Measurements from ENCODE around the gene CTNNA2.
"Not testable (repeated sequence)": the region's sequence is repeated elsewhere in the genome, so short reads cannot be mapped to it uniquely, and the experiment has no call there.

CTNNA2 gene

DNA sequence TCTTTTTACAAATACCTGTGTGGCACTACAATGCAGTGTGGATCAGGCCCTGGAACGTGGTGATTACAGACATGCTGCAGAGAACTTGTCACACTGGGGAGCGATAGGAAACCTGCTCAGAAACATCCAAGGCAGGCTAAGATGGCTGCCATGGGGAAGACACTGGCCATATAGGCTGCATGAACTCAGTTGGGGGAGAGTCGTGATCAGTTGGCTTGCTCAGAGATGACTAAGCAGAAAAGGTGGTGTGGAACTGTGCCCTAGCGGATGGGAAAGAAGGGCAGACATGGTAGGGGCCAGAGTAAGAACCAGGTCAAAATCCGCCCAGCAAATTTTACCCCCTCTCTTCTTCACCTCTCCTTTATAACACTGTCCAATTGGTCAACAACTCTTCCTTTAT is 483.9 kb downstream of the CTNNA2 start:
- DNase-seq = no peak

DNA sequence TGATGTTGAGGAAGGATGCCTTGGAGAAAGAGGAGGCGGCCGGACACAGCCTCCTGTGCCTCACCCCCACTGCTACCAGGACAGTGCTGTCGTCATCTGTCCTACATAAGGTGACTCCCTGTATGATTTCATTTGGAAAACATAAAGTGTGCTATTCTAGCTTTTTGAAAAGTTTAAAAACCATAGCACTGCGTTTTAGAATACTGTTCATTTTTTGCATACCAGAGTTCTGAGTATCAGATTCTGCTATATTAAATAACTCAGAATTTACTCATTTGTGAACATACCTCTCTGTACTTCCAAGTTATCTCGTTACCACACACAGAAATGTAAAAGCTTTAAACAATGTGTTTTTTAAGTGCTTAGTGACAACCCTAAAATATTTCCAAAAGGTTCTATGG is 488.9 kb downstream of the CTNNA2 start:
- DNase-seq = no peak

DNA sequence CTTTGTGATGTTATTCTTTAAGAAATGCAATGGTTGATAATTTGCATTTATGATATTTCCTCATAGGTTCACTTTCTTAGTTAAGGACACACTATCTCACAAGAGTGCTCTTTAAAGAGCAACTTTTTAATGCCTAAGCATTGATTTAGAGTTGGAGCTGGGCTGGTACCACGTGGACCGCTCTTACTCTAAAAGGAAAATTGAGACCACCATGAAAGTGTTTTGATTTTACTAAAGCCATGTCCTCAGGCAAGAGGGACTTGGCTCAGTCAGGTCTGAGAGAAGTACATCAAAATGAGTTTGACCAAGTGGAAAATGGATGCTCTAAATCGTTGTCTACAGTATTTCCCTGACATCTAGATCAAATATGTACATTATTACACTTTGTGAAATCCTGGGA is 489.3 kb downstream of the CTNNA2 start:
- DNase-seq = no peak

DNA sequence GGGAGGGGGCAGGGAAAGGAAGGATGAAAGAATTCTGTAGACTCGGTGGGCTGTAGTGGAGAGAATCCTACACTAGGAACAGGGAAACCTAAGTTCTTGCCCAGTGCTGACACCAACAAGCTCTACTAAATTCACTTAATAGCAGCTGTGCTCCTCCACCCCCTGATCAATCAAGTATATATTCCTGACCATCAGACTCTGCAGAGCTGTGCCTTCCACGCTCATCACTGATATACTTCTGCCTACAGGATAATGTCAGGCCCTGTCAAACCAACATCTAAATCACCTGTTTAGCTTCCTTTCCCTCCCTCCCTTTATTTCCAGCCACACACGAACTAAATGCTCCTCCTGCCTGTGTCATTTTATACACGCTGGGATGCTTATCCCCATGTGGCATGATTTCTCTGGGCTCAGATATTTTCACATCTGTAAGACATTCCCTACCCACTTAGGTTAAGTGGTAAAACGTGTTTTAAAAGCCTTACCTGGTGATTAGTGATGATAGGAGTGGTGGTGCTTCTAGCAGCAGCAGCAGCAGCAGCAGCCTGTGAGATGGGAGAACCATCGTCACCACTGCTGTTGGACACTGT is 489.8 kb downstream of the CTNNA2 start:
- no peak for DNase-seq

DNA sequence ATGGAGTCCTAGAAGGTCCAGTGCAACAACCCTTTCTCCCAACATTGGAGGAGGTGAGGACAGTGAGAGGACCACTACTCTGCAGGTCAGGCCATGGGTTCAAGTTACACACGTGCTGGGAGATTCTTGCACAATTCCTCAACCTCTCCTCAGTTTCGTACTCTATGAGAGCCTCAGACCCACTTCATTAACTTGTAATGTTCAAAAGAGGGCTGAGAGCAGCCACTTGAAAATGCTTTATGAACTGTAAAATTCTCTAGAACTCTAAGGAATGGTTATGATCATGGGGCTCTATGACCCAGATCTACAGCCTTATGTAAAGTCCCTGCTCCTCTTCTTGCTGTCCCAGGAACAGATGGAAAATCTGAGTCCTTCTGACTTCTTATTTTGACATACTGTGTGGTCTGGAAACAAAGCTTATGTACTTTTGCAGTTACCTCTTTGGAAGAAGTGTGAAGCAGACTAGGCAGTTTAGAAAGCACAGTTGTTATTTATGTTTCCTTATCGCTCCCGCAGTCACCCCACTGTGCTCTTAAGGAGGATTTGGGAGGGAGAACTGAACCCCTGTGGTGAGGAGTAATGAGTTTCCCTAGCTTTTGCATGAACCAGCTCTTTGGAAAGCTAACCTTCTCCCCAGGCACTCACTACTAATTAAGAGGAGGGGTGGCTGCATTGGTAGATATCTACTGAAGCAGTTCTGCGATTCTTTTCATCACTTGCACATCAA is 495.1 kb downstream of the CTNNA2 start:
- no peak for DNase-seq

DNA sequence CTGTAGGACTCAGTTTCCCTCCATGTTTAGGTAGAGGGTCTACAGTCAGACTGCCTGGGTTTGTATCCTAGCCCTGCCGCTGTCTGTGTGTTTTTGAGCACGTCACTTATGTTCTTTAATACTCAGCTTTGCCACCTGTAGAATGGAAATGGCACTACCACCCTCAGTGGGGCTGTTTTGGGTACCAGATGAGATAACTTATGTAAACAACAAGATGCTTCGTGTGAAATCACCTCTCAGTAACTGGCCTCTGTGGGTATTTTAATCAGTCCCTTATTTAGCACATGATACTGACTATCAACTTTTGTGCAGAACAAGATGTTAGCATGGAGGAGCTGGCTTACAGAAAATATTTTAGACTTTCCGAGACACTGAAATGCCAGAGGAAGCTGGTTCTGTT is 495.7 kb downstream of the CTNNA2 start:
- DNase-seq = no peak

DNA sequence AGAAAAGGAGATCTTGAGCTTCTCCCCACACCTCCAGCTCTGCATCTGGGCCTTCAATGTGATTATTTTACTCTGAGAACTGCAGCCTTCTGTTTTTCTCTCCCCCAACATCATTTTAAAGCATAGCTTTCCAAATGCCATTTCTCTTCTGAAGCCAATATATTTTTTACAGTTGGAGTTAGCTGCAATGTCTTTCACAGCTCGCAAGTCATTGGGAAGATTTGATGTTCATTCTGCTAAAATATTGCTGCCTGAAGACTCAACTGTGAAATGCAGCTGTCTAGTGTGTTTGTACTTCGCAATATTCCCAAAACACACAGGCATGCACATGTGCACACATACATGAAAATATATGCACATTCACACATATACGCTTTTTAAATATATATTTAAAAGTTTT is 496.4 kb downstream of the CTNNA2 start:
- DNase-seq = no peak

DNA sequence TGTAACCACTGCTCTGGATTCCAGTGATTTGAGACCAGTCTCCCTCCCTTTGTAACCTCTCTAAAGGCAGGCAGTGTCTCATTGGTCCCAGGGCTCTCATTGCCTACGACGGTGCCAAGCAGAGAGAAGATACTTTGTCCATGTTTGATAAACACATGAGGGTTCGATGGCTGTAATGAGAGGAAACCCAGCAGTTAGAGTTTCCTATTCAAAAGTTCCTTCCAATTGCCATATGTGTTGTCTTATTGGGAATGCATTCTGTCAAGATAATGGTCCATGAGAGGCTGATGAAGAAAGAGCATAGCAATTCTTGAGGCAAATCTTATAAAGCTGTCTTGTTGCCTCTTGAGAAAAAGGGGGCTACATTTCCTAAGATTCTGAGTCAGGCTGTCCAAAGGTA is 499.2 kb downstream of the CTNNA2 start:
- no peak for DNase-seq

DNA sequence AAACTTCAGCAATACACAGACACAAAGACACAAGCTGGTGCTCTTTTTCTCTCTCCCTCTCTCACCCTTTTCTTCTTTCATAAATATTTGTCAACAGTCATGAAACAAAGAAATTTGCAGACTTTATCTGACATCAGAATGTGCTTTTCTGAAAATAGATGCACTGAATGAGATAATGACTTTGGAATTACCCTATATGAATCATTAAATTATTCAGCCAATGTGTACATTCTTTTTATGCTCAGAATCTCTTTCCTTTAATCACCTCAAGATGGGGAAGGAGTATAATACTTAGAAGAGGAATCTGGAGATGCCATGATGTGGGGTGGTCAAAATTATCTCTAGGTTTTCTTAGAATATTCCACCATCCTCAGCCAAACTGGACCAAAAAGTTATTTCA is 501.8 kb downstream of the CTNNA2 start:
- no peak for DNase-seq

DNA sequence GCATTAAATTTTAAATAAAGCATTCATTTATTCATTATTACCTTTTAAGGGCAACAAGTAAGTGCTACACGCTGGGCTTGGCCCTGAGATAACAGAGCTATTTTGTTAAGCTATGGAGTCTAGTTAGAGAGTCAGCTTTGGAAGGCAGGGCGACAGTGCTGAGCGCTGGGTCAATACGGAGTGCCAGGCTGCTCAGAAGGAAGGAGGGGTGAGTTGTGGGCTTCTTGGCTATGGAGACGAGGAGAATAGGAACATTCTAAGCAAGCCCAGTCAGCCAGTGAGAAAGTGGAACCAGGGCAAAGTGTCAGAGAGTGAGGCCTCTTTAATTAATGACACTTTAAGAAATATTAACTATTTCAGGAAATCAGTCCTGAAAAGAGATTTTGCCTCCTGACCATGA is 503.3 kb downstream of the CTNNA2 start:
- DNase-seq = no peak

DNA sequence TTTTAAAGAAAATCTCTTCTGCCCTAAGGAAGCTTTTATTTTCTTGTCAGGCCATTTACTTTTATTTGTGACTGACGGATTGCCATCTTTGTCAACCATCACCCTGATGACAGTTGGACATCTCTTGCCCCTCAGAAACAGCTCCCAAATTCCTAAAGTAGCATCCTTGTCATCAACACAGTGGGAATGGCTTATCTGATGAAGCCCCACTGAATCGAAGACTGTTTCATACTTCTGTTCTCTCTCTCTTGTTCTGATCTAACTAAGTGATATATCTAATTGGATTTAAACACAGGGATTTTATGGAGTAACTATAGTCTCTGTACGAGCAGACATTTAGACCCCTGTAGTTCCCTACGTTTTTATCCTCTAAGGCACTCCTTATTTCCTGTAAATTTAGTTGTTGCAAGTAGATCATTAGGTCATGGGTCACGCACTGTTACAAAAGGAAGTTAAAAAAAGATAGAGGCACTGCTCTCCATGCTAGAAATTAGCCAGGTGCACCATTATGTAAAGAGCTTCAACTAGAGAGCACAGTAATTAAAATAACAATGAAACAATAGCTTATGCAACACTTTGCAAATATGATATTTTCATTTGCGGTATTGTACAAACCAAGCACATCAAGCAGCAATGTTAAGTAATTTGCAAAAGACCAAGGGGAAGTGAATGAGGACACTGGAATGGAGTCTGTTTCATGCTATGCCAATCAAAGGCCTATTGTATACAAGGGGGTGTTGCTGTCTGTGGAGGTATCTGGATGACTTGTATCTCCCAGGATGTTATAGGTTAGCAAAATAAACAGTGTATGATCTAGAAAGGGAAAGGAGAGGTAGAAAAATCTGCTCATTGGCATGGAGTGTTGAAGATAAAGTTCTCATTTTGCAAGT is 507.0 kb downstream of the CTNNA2 start:
- DNase-seq = no peak

DNA sequence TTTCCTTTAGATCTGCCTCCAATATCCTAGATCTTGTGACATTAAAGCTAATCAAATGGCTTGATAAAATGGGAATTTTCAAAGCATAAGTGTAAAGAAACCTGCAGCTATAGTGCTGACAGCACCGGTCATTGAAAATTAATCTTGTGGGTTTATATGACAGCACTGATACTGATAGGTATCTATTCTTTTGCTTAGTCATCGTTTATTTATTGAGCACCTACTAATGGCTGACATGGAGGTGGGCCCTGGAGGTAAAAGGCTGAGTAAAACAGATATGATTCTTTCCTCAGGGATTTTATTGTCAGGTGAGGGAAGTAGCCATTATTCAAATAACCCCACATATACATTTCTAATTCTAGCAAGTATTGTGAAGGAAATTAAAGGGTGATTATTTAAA is 509.2 kb downstream of the CTNNA2 start:
- DNase-seq = no peak

DNA sequence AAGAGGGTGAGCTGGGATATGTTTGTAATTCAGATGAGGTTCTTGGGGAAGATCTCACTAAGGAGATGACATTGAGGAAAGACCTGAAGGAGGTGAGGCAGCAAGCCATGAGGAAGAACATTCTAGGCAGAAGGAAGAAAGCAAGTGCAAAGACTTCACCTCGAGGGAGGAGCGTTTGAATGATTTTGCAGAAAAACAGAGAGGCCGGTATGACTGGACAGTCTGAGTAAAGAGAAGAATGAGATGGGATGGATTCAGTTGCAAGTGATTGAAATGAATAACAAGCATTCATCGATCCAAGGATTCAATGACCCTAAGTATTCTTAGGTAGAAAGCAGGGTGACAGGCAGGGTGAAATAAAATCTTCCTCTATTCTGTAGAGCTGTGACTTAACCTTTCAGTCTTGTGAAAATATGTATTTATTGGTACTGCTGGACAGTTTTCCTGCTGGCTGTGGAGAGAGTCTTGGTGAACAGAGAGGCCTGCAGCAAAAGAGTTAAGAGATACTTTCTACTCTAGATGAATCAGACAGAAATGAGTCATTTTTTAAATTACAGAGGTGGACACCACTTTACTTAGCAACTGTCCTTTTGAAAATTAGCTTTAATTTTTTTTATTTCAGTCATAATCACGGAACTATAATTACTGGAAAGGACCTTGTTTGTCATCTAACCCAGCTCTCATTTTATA is 513.3 kb downstream of the CTNNA2 start:
- no peak for DNase-seq

DNA sequence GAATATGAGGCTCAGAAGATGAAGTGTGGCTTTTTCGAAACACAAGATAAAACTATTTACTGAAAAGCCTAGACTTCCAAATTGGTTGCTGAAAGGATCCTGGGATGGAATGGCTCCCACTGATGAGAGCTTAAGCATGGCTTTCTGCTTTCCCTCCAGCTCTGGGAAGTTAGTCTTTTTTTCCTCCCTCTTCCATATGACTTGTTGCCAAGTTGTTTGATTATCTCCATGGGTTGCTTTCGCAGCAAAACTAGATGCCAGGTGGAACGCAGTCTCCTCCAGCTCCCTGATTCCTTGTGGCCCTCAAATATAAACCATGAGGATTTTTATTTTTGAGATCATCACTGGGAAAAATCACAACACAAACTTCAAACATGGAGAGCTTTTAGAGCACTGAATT is 515.2 kb downstream of the CTNNA2 start:
- no peak for DNase-seq

DNA sequence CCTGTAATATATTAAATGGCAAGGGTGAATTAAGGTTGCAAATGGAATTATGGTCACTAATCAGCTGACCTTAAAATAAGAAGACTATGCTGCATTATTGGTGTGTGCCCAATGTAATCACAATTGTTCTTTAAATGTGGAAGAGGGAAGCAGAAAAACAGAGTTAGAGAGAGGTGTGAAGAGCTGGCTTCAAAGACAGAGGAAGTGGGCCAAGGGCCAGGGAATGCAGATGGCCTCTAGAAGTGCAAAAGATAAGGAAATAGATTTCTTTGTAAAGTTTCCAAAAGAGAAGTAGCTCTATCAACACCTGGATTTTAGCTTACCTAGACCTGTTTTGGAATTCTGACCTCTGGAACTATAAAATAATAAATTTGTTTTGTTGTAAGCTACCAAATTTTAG is 515.7 kb downstream of the CTNNA2 start:
- DNase-seq = no peak

DNA sequence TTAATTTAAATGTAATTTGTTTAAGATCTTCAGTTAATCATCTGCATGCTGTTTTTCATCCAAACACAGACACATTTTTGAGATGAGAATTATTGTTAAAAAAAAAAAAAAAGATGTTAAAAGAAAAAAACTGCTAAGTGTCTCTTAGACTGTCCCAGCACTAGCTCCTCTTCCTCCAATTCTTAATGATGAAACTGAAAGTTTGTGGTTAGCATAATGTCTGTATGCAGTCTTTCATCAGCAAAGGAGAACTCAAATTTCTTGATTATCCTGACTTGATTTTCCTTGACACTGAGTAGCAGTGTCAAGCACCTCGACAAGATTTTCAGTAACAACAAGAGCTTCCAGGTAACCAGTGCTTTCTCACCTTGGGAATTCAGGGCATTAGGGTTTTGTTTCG is 517.3 kb downstream of the CTNNA2 start:
- no peak for DNase-seq

DNA sequence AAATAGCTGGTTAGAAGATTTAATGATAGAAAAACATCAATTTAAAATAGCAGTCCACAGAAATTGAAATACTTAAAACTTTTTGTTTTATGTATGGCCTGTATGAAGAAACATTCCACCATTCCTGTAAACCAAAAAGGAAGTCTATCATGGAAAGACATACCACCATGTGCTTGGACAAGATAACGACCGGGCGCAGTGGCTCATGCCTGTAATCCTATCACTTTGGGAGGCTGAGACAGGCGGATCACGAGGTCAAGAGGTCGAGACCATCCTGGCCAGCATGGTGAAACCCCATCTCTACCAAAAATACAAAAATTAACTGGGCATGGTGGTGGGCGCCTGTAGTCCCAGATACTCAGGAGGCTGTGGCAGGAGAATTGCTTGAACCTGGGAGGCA is 519.8 kb downstream of the CTNNA2 start:
- DNase-seq = not testable (repeated sequence)

DNA sequence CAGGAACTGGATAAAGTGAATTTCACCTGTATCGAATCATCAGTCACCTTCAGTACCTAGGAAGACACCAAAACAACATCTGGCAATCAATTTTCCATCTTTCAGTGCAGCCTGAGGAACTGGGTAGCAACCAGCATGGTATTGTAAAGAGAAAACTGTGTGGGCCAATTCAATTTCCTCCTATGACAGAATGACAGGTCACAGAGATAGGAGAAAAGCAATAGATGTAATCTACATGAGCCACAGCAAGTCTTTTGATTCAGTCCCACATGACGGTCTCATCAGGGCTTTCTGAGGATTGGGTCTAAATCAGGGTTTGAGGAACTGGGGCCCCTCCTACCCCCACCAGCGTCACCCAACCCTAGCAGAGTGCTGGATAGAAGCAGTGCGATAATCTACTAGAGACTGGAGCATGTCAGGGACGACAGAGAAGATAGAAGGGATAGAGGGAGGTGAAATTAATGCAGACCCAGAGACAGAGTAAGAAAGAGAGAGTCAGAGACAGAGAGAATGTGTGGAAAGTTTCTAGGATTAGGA is 523.0 kb downstream of the CTNNA2 start:
- DNase-seq = no peak

DNA sequence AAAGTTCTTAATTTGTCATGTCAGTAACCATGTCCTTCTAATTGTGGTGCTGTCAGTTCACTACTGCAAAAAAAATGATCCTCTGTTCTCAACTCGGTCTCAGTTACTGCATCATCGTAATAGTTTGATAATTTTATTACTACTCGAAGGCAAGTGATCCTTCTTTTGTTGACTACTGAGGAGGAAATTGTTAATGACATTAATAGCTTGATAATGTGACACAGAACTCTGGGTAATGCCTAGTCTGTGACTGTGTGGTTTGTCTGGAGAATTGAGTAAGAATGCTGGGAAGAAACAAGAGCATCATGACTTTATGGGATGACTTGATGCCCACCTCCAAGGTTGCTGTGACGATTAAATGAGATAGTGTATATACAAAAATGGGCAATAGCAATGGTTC is 524.5 kb downstream of the CTNNA2 start:
- no peak for DNase-seq

DNA sequence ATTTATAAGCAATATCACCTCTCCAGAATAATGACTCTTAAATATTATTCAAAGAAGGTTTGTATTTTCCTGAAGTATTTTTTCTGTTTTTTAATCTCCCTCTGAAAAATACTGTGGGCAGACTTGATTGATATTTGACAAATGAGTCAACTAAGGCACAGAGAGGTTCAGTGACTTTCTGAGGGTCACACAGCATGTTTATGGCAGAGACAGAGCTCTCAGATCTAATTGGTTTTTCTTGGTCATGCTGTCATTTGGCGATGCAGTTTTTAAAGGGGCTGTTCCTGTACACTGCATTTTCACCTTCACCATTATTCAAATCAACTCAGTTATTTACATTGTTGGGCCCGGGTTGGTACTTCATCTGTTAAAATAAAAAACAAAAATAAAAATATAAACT is 527.4 kb downstream of the CTNNA2 start:
- no peak for DNase-seq

DNA sequence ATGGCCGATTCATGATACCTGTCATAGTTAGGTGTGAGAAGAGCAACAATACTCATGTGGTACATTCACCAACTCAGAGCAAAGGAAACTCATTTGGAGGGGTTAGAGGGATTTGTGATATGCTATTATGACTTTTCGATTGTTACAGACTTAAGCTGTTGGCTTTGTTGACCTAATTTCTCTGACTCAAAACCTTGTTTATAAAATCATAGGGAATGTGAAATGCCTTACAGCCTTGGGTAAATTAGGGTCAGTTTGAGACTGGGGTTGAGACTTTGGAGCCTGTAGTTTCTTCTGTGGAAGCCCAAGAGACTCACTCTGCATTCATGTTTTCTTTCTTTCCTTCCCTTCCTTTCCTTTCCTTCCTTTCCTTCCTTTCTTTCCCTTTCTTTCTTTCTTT is 529.8 kb downstream of the CTNNA2 start:
- no peak for DNase-seq

DNA sequence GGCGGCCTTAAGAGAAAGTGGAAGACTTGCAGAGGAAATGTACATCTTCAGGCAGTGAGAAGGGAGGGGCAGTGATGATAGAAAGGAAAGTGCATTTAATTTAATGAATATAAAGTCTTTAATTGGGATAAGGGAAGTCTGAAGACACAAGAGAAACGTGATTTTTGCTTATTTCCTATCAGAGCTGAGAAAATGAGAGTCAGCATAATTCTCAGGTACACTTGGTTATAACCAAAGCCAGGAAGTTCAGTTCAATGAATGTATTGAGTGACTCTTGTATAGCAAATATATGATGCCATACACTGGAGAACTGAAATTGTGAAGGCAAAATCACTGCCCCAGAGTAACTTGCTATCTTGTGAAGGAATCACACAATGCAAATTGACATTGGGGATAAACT is 535.4 kb downstream of the CTNNA2 start:
- DNase-seq = no peak

DNA sequence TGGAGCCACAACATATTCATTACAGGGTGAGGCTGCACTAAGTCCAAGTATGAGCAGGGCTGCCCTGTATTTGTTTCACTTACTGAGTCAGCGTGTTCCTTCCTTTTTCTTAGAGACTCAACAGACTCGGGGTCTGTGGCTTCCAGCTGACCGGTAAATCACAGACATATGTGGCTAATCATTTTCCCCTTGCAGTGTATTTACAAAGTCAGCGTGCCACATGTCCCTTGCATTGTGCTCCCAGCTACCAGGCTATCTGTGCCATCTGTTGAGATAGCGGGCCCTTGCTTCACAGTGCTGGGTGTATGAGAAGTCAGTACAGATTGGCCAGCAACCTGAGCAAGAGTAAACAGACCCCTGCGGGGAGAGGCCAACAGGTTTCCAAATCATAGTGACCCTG is 537.4 kb downstream of the CTNNA2 start:
- no peak for DNase-seq
